Tibial nerve (tissue), 4 donors: Measurements from ENCODE around the gene ATP8B1. TPM values are rescaled to one million over a fixed set of nuclear protein-coding genes. Genes with fewer than 3 reads are reported as not detected.
A peak's percentile ranks its signal among the peaks of the same experiment; 100 is the strongest.

Experiments used
- DNase-seq, 2 donors: peaks; one replicate each; pipeline ENCODE4 v3.0.0-alpha.2; 2019; ENCODE audit warnings: low spot score in 2 of 2
- H3K27ac ChIP-seq, 4 donors: fragments of 200-600 bp; sonication (generic) in 3 of 4; one replicate each; pipeline ENCODE4 v1.5.1; 2017 to 2019; ENCODE audit warnings: mild to moderate bottlenecking in 1 of 4
- H3K27me3 ChIP-seq, 2 donors: fragments of 200-600 bp; sonication (generic) in 1 of 2; one replicate each; pipeline versions ENCODE4 v1.5.1 to v1.6.0; 2017 to 2019
- H3K36me3 ChIP-seq, 3 donors: fragments of 200-600 bp; sonication (generic); one replicate each; pipeline ENCODE4 v1.5.1; 2018 to 2019
- H3K4me1 ChIP-seq, 4 donors: fragments of 200-600 bp; sonication (generic) in 3 of 4; one replicate each; pipeline ENCODE4 v1.5.1; 2017 to 2019
- H3K4me3 ChIP-seq, 4 donors: fragments of 200-600 bp; sonication (generic) in 3 of 4; one replicate each; pipeline ENCODE4 v1.5.1; 2017 to 2019; ENCODE audit warnings: mild to moderate bottlenecking in 1 of 4, moderate library complexity in 1 of 4
- H3K9me3 ChIP-seq, 4 donors: fragments of 200-600 bp; sonication (generic) in 3 of 4; one replicate each; pipeline ENCODE4 v1.5.1; 2017 to 2019
- EP300 ChIP-seq, 2 donors: sonication (generic); formaldehyde crosslinking; IDR thresholded peaks; one replicate each; pipeline ENCODE4 v1.6.1; 2017; ENCODE audit warnings: antibody characterized with exemption in 2 of 2, mild to moderate bottlenecking in 1 of 2
- POLR2A ChIP-seq, 2 donors: fragments of 450-650 bp; IDR thresholded peaks; one replicate each; pipeline ENCODE4 v1.6.1; 2017; ENCODE audit warnings: antibody characterized with exemption in 2 of 2, mild to moderate bottlenecking in 2 of 2, moderate library complexity in 2 of 2
- WGBS, 2 donors: methylation state at CpG; one replicate each; pipeline ENCODE4 v1.1.5; 2018; 5-methylcytosine and 5-hydroxymethylcytosine counted together
- total RNA-seq, 4 donors: library from RNA; depleted of rRNA; stranded (reverse); fragments of >200 nt; gene quantifications; one replicate each; pipeline ENCODE4 v1.1.0, GENCODE V29; 2016
- TF ChIP-seq, protein P1 (sequence below), 5 experiments: fragments of 200-600 bp in 3 of 5; fragments of 450-650 bp in 2 of 5; sonication (generic) in 3 of 5; IDR thresholded peaks; one replicate each; pipeline ENCODE4 v1.5.1; 2016 to 2019; ENCODE audit warnings: antibody characterized with exemption in 5 of 5, mild to moderate bottlenecking in 3 of 5, moderate library complexity in 2 of 5

Gene ATP8B1
- total RNA-seq, 4 donors from 2014 or later, result 8.0 to 25.8 (median 12.4) TPM

DNA sequence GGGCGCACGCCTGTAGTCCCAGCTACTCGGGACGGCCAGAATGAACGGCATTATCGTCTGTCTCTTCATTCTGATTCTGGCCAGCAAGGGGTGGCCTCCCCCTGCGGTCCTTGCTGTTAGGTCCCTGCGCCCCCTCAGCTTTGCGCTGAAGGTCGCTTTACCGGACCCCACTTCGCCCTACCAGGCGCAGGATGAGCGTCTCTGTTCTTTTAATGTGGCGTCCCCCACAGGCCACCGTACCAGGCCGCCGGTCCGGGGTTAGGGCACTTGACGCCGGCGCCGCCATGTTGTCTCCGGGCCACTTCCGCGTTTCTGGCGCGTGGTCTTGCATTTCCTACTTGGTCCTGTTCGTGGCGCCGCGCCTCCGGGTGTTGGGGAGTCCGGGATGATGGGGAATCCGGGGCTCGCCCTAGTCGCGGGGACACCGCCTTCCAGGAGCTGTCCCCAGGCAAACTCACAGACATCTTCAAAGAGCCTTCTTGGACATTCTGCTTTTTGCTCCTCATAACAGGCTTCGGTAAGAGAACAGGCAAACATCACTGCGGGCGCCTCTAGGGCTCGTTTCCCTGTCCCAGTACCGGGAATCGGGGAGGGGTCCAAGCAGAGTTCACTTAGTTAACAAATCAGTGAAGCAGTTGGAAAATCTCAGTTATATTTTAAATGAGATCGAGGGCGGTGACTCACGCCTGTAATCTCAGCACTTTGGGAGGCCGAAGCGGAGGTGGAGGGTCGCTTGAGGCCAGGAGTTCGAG lies 172.9 kb downstream of the ATP8B1 start:
- DNase-seq, result peak; percentile 97 to 98
- peak overlapping the region; percentile 34 to 77 (median 73) for H3K4me3 ChIP-seq
- H3K27ac ChIP-seq, result peak overlapping the region; percentile 39 to 88 (median 78)
- 2 to 4% methylated on average over 34 to 52 of the region's 52 CpGs for WGBS, 2 donors
- no peaks in the 10 kb centered on the region for H3K9me3 ChIP-seq
- H3K27me3 ChIP-seq, result no peaks in the 10 kb centered on the region
- no peaks in the 10 kb centered on the region for H3K36me3 ChIP-seq
- TF ChIP-seq, protein P1, sequence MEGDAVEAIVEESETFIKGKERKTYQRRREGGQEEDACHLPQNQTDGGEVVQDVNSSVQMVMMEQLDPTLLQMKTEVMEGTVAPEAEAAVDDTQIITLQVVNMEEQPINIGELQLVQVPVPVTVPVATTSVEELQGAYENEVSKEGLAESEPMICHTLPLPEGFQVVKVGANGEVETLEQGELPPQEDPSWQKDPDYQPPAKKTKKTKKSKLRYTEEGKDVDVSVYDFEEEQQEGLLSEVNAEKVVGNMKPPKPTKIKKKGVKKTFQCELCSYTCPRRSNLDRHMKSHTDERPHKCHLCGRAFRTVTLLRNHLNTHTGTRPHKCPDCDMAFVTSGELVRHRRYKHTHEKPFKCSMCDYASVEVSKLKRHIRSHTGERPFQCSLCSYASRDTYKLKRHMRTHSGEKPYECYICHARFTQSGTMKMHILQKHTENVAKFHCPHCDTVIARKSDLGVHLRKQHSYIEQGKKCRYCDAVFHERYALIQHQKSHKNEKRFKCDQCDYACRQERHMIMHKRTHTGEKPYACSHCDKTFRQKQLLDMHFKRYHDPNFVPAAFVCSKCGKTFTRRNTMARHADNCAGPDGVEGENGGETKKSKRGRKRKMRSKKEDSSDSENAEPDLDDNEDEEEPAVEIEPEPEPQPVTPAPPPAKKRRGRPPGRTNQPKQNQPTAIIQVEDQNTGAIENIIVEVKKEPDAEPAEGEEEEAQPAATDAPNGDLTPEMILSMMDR (IDR thresholded peaks at IDR 0.05), result peak; percentile 75 to 85 (median 84)
- TF ChIP-seq POLR2A (IDR thresholded peaks at IDR 0.05) (no peak), EP300 (IDR thresholded peaks at IDR 0.05) (peak; percentile 74 to 93)
- H3K4me1 ChIP-seq, result peaks cover 0 to 18% (median 11%) of the 10 kb centered on the region in 4 donors

DNA sequence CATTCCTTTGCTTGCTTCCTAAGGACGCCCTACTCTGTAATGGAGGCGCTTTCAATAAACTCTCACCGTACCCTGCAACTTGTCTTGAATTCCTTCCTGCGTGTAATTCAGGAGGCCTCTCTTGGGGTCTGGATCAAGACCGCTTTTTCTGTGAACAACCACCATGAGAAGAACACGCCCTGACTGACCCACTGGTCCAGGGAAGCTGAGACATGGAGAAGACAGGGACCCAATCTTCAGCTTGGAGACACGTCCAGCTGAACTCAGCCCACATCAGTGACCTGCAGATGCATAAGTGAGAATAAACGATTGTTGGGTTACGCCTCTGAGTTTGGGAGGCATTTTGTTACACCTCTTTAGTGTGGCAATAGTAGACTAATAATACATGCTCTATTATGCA lies 173.7 kb downstream of the ATP8B1 start:
- peak overlapping the region in 3 of 4 donors; percentile 39 to 79 (median 78) for H3K27ac ChIP-seq
- H3K4me1 ChIP-seq, result peaks cover 0 to 18% (median 11%) of the 10 kb centered on the region in 4 donors
- H3K9me3 ChIP-seq, result no peaks in the 10 kb centered on the region
- TF ChIP-seq POLR2A (IDR thresholded peaks at IDR 0.05) (no peak), EP300 (IDR thresholded peaks at IDR 0.05) (no peak)
- TF ChIP-seq, protein P1 (IDR thresholded peaks at IDR 0.05), result no peak
- H3K36me3 ChIP-seq, result no peaks in the 10 kb centered on the region
- 90 to 91% methylated on average over 9 of the region's 9 CpGs for WGBS, 2 donors
- no peaks in the 10 kb centered on the region for H3K27me3 ChIP-seq
- peak overlapping the region; percentile 34 to 77 (median 73) for H3K4me3 ChIP-seq
- DNase-seq, result no peak

DNA sequence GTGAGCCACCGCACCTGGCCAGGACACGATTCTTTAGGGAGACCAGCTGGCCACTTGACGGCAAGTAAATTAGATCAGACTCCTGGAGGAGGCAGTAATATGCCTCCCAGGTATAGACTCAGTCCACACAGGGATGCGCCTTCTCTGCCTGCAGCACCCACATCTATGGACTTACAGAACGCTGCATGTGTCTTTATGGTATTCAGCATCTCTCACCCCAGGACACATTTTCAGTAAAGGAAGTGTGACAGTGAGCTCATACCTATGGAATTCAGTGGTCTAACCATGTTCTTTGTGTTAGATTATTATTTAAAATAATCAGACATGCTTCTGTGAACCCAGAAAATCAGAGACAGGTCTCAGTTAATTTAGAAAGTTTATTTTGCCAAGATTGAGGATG lies 175.6 kb downstream of the ATP8B1 start:
- Histone ChIP-seq H3K4me1 (peaks cover 0 to 21% (median 11%) of the 10 kb centered on the region in 4 donors), H3K27me3 (no peaks in the 10 kb centered on the region), H3K27ac (no peak overlapping the region), H3K4me3 (no peak overlapping the region), H3K9me3 (no peaks in the 10 kb centered on the region), H3K36me3 (no peaks in the 10 kb centered on the region)
- TF ChIP-seq, protein P1 (IDR thresholded peaks at IDR 0.05), result no peak
- no peak for TF ChIP-seq POLR2A (IDR thresholded peaks at IDR 0.05)
- no peak for TF ChIP-seq EP300 (IDR thresholded peaks at IDR 0.05)
- WGBS, 2 donors, result 76 to 79% methylated on average over 5 of the region's 5 CpGs
- DNase-seq, result no peak

DNA sequence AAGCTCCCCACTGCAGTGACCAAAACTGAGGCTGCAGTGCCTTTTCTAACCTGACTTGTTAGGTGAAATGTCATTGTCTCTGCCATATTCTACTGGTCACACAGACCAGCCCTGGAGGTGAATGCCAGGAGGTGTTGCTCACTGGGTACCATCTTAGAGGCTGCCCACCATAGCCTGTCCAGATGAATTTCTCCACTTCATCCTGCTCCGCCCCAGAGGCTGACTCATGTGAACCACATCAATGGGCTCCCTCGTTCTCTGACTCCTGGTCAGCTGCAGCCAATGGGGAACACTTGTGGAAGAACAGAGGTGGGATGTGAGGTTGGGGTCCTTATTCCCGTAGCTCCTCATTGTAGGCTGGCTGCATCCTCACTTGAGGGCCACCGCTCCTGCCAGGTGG lies 178.1 kb downstream of the ATP8B1 start:
- TF ChIP-seq EP300 (IDR thresholded peaks at IDR 0.05) (no peak), POLR2A (IDR thresholded peaks at IDR 0.05) (no peak)
- TF ChIP-seq, protein P1 (IDR thresholded peaks at IDR 0.05), result no peak
- H3K36me3 ChIP-seq, result no peaks in the 10 kb centered on the region
- H3K9me3 ChIP-seq, result no peaks in the 10 kb centered on the region
- WGBS, 2 donors, result 71 to 72% methylated on average over 4 of the region's 4 CpGs
- no peak overlapping the region for H3K27ac ChIP-seq
- H3K27me3 ChIP-seq, result no peaks in the 10 kb centered on the region
- H3K4me3 ChIP-seq, result no peak overlapping the region
- no peak for DNase-seq
- H3K4me1 ChIP-seq, result peaks cover 0 to 19% (median 6%) of the 10 kb centered on the region in 4 donors

DNA sequence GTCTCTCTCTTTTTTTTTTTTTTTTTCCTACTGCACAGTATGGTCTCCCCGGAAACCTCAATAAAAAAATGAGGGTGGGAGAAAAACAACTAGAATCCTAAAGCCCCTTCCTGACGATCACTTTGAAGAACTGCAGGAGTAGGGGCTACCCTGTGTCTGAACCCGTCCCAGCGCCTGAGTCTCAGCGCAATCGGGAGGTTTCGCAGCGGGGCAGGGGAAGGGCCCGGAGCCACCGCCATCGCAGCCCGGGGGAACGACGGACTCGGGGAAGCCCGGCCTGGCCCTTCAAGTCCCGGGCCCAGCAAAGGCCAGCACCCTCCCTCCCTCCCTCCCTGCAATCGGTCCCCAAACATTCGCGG lies 181.9 kb downstream of the ATP8B1 start:
- peak overlapping the region; percentile 68 to 77 (median 75) for H3K4me3 ChIP-seq
- H3K36me3 ChIP-seq, result peaks cover 0 to 21% (median 0%) of the 10 kb centered on the region in 3 donors
- DNase-seq, result no peak
- 1 to 2% methylated on average over 17 to 20 of the region's 20 CpGs for WGBS, 2 donors
- H3K27me3 ChIP-seq, result no peaks in the 10 kb centered on the region
- TF ChIP-seq, protein P1 (IDR thresholded peaks at IDR 0.05), result no peak
- no peak for TF ChIP-seq EP300 (IDR thresholded peaks at IDR 0.05)
- TF ChIP-seq POLR2A (IDR thresholded peaks at IDR 0.05), result no peak
- no peaks in the 10 kb centered on the region for H3K9me3 ChIP-seq
- peaks cover 0 to 26% (median 4%) of the 10 kb centered on the region in 4 donors for H3K4me1 ChIP-seq
- H3K27ac ChIP-seq, result peak overlapping the region; percentile 69 to 86 (median 85)
